AG08395 (cell line): ENCODE results near the gene TRPT1.

ENCODE experiments used
- DNase-seq: peaks from one replicate; pipeline ENCODE4 v3.0.0; 2012; ENCODE audit warnings: mixed read lengths, low spot score

TRPT1 gene

GRCh38 chr11:64230171-64230984 is 4.4 kb upstream of the TRPT1 start, which contains the start of gene DNAJC4:
Gene DNAJC4 (plus strand): TSS chr11:64230548. CDS start chr11:64230855, 307 bp downstream.
- DNase-seq, result peak; percentile 68

GRCh38 chr11:64229744-64230170 is 3.8 kb upstream of the TRPT1 start:
- no peak for DNase-seq

GRCh38 chr11:64229090-64229743 is 3.2 kb upstream of the TRPT1 start:
- DNase-seq, result no peak

- no peak for DNase-seq
Measured at GRCh38 chr11:64227405-64227956, 1.5 kb upstream of the TRPT1 start.

- DNase-seq, result no peak
Measured at GRCh38 chr11:64226507-64227051, 593 bp upstream of the TRPT1 start.

GRCh38 chr11:64224891-64225607 is 937 bp downstream of the TRPT1 start:
- DNase-seq, result no peak

GRCh38 chr11:64224151-64224890 is 1.7 kb downstream of the TRPT1 start:
- DNase-seq, result no peak

GRCh38 chr11:64223001-64223651 is 2.9 kb downstream of the TRPT1 start:
- no peak for DNase-seq

GRCh38 chr11:64222651-64223000 is 3.4 kb downstream of the TRPT1 start:
- no peak for DNase-seq

GRCh38 chr11:64220798-64221197 is 5.2 kb downstream of the TRPT1 start:
- no peak for DNase-seq

- DNase-seq, result no peak
Measured at GRCh38 chr11:64220271-64220670, 5.7 kb downstream of the TRPT1 start.

- no peak for DNase-seq
Measured at GRCh38 chr11:64219755-64220154, 6.2 kb downstream of the TRPT1 start.

GRCh38 chr11:64219354-64219684 is 6.7 kb downstream of the TRPT1 start:
- no peak for DNase-seq

- DNase-seq, result no peak
Measured at GRCh38 chr11:64218628-64219353, 7.2 kb downstream of the TRPT1 start.

GRCh38 chr11:64216879-64217278 is 9.1 kb downstream of the TRPT1 start:
- no peak for DNase-seq

GRCh38 chr11:64211181-64211872 is 14.7 kb downstream of the TRPT1 start:
- no peak for DNase-seq

GRCh38 chr11:64210301-64211020 is 15.5 kb downstream of the TRPT1 start:
- DNase-seq, result no peak

GRCh38 chr11:64209563-64209843 is 16.5 kb downstream of the TRPT1 start:
- no peak for DNase-seq

- no peak for DNase-seq
Measured at GRCh38 chr11:64208796-64209562, 17.0 kb downstream of the TRPT1 start.
